Measurements from ENCODE around the gene UPK3B.
"Not testable (repeated sequence)": the region's sequence is repeated elsewhere in the genome, so short reads cannot be mapped to it uniquely, and the experiment has no call there.

DNA sequence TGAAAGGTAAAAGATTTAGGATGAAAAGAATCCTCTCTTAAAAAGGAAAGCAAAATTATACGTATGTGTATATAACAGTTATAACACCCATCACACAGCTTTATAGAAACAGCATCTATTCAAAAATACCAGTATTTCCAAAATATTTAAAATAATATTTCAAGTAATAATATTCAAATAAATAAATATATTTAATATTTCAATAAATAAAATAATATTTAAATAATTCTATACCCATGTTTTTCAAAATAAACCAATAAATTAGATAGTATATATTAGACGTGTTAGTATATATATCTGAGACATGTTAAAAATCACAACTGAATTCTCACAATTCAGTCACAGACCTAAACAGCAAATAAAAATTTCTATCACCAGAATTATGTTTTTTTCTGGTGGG is 21.3 kb downstream of the UPK3B start:
- TF ChIP-seq, protein P1, sequence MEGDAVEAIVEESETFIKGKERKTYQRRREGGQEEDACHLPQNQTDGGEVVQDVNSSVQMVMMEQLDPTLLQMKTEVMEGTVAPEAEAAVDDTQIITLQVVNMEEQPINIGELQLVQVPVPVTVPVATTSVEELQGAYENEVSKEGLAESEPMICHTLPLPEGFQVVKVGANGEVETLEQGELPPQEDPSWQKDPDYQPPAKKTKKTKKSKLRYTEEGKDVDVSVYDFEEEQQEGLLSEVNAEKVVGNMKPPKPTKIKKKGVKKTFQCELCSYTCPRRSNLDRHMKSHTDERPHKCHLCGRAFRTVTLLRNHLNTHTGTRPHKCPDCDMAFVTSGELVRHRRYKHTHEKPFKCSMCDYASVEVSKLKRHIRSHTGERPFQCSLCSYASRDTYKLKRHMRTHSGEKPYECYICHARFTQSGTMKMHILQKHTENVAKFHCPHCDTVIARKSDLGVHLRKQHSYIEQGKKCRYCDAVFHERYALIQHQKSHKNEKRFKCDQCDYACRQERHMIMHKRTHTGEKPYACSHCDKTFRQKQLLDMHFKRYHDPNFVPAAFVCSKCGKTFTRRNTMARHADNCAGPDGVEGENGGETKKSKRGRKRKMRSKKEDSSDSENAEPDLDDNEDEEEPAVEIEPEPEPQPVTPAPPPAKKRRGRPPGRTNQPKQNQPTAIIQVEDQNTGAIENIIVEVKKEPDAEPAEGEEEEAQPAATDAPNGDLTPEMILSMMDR (conservative IDR thresholded peaks at IDR 0.05; ENCODE audit: low read length) = not testable (repeated sequence)
- not testable (repeated sequence) for TF ChIP-seq EZH2phosphoT487 (IDR thresholded peaks at IDR 0.05; ENCODE audit: borderline replicate concordance, low read depth, low read length)

Data from OCI-LY7 (cell line).